Stimulated activated CD4-positive, alpha-beta T cell treated with anti-CD3 and anti-CD28 coated beads, TNF-alpha, amount 100 ng/mL, for 1 hour (primary cell): Measurements from ENCODE around the gene SIK3.
"Not testable (repeated sequence)": the region's sequence is repeated elsewhere in the genome, so short reads cannot be mapped to it uniquely, and the experiment has no call there.

ENCODE experiments used
- DNase-seq, 3 donors: peaks; one replicate each; pipeline ENCODE4 v3.0.0-alpha.2; 2020; ENCODE audit warnings: low read depth in 3 of 3, low spot score in 1 of 3

SIK3 gene

DNA sequence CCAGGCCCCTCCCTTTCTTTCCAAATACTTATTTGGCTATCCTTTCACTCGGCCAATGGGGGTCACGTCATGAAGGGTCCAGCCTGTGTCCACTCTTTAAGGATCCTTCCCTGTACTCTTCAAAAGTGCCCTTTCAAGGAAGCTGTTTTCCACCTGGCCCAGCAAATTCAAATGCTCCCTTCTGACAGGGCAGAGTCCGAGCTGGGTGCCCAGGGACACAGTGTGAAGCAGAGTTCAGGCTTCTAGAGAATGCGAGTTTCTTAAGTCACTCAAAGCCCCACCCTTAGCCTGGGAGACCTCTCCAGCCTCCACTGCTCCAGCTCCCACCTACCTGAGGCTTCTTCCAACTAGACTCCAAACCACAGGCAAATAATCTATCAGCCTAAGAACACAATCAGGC, 255.3 kb downstream of the SIK3 start:
- DNase-seq: no peak

- DNase-seq: no peak
Observed at GRCh38 chr11:116842117-116842516, 256.1 kb downstream of the SIK3 start.

GRCh38 chr11:116840746-116841296, 257.4 kb downstream of the SIK3 start:
- DNase-seq: no peak

- no peak for DNase-seq
Observed at GRCh38 chr11:116840224-116840745, 257.9 kb downstream of the SIK3 start.

DNA sequence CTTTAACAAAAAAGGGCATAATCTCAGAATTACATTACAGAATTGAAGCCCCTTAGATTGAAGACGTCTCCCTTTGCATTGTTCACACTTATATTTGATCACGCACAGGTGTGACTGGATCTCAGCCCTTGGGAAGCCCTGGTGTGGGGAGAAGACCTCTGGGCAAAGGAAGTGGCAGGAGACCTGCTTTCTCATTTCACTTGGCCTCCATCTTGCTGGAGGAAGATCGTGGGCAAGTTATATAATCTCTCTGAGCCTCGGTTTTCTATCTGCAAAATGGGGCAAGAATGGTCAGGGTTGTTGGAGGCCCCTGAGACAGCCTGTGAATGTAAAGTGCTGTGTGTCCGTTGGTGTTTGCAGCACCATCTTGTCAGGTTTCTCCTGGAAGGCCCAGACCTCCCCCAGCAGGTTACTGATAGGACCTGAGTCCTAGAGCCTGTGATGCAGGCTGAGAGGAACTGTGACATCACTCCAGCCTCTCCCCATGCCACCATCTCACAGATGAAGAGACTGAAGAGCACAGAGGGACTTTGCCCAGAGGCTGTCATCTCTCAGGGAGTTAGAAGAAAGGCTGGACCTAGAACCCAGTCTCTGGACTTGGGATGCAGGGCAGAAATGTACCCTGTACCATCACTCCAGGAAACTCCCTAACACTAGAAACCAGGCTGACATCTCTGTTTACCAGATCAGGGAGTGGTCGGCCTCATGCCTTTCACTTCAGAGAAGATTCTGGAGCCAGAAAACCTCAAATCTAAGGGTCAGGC, 259.7 kb downstream of the SIK3 start:
- no peak for DNase-seq

DNA sequence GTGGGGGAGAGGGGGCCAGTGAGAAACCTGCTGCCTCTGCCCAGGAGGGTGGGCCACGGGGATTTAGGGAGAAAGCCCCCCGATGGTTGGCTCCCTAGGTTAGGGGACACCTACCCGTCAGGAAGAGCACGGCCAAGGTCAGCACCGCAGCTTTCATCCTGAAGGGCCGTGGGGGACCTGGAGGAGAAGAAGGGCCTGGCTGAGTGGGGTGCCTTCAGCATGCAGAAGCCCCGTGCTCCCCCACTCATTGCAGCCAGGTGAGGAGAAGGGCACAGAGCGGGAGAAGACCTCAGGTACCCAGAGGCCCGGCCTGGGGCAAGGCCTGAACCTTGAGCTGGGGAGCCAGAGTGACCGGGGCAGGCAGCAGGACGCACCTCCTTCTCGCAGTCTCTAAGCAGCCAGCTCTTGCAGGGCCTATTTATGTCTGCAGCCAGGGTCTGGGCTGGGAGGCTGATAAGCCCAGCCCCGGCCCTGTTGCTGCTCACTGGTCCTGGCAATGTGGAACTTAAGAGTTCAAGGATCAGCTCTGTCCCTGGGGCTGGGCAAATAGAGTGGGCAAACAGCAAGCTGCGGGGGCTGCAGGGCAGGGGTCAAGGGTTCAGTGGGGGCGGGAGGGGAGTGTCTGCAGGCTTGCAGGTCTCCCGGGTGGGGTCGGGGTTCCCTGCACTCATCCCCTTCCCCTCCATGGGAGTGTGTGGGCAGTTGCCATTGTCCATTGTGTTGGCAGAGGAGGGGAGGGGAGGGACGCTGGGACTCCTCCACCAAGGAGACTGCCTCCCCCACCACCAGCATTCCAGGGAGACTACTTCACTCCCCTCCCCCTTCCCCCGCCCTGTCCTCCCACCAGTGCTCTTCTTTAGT, 260.8 kb downstream of the SIK3 start, which contains the start of gene APOA1:
Gene APOA1 (minus strand): TSS at position 392 of the 861 bp plus-strand sequence. CDS start 235 bp downstream, at position 157.
- DNase-seq: no peak

- no peak for DNase-seq
Observed at GRCh38 chr11:116836632-116836991, 261.6 kb downstream of the SIK3 start.

DNA sequence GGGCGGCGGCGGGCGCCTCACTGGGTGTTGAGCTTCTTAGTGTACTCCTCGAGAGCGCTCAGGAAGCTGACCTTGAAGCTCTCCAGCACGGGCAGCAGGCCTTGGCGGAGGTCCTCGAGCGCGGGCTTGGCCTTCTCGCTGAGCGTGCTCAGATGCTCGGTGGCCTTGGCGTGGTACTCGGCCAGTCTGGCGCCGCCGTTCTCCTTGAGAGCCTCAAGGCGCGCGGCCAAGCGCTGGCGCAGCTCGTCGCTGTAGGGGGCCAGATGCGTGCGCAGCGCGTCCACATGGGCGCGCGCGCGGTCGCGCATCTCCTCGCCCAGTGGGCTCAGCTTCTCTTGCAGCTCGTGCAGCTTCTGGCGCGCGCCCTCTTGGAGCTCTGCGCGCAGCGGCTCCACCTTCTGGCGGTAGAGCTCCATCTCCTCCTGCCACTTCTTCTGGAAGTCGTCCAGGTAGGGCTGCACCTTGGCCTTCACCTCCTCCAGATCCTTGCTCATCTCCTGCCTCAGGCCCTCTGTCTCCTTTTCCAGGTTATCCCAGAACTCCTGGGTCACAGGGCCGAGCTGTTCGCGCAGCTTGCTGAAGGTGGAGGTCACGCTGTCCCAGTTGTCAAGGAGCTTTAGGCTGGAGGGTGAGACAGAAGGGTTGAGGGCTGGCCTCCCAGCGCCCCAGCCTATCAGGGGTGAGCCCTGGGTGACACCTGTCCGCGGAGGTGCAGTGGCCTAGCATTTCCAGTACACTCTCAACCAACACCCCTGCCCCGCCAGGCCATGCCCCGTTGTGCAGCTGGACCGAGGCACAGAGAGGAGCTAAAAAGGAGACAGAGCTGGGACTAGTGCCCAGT, 262.2 kb downstream of the SIK3 start:
- DNase-seq: peak; percentile 40 to 59 (median 57)

- no peak for DNase-seq
Observed at GRCh38 chr11:116835042-116835772, 263.0 kb downstream of the SIK3 start.

DNA sequence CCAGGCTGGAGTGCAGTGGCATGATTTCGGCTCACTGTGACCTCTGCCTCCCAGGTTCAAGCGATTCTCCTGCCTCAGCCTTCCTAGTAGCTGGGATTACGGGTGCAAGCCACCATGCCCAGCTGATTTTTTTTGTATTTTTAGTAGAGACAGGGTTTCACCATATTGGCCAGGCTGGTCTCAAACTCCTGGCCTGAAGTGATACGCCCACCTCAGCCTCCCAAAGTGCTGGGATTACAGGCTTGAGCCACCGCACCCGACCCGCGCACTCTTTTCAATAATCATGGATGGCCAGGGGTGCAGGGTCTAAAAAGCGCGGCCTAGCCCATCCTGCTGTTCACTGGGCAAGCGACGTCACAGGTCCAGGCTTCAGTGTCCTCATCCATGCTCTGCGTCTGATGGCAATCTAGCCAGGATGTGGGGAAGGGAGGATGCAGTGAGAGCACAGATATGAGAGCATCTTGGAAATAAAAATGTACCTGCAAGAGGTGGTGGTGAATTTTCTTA, 263.6 kb downstream of the SIK3 start:
- not testable (repeated sequence) for DNase-seq

GRCh38 chr11:116833816-116834534, 264.3 kb downstream of the SIK3 start:
- no peak for DNase-seq

DNA sequence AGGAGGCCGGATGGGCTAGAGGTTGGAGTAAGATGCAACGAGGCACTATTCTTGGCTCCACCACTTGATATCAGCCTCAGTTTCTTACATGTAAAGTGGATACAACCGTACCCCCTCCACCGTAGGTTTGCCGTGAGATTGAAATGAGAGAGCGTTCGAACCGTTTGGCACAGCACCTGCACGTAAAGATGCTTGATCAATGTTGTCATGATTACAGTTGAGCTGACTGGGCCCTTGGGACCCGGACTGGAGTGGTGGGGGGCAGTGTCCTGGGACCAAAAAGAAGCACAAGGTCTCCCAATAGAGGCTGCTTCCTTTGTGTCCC, 264.8 kb downstream of the SIK3 start:
- DNase-seq: no peak

DNA sequence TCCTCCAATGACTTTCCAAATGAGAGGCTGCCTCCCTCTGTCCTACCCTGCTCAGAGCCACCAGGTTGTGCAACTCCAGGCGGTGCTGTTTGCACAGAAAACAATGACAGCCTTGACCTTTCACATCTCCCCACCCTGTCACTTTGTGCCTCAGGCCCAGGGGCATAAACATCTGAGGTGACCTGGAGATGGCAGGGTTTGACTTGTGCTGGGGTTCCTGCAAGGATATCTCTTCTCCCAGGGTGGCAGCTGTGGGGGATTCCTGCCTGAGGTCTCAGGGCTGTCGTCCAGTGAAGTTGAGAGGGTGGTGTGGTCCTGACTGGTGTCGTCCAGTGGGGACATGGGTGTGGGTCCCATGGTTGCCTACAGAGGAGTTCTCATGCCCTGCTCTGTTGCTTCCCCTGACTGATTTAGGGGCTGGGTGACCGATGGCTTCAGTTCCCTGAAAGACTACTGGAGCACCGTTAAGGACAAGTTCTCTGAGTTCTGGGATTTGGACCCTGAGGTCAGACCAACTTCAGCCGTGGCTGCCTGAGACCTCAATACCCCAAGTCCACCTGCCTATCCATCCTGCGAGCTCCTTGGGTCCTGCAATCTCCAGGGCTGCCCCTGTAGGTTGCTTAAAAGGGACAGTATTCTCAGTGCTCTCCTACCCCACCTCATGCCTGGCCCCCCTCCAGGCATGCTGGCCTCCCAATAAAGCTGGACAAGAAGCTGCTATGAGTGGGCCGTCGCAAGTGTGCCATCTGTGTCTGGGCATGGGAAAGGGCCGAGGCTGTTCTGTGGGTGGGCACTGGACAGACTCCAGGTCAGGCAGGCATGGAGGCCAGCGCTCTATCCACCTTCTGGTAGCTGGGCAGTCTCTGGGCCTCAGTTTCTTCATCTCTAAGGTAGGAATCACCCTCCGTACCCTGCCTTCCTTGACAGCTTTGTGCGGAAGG, 265.6 kb downstream of the SIK3 start:
- no peak for DNase-seq

DNA sequence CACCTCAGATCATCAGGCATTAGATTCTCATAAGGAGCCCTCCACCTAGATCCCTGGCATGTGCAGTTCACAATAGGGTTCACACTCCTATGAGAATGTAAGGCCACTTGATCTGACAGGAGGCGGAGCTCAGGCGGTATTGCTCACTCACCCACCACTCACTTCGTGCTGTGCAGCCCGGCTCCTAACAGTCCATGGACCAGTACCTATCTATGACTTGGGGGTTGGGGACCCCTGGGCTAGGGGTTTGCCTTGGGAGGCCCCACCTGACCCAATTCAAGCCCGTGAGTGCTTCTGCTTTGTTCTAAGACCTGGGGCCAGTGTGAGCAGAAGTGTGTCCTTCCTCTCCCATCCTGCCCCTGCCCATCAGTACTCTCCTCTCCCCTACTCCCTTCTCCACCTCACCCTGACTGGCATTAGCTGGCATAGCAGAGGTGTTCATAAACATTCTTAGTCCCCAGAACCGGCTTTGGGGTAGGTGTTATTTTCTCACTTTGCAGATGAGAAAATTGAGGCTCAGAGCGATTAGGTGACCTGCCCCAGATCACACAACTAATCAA, 266.4 kb downstream of the SIK3 start:
- DNase-seq: no peak

GRCh38 chr11:116830184-116830912, 267.9 kb downstream of the SIK3 start:
- DNase-seq: no peak

DNA sequence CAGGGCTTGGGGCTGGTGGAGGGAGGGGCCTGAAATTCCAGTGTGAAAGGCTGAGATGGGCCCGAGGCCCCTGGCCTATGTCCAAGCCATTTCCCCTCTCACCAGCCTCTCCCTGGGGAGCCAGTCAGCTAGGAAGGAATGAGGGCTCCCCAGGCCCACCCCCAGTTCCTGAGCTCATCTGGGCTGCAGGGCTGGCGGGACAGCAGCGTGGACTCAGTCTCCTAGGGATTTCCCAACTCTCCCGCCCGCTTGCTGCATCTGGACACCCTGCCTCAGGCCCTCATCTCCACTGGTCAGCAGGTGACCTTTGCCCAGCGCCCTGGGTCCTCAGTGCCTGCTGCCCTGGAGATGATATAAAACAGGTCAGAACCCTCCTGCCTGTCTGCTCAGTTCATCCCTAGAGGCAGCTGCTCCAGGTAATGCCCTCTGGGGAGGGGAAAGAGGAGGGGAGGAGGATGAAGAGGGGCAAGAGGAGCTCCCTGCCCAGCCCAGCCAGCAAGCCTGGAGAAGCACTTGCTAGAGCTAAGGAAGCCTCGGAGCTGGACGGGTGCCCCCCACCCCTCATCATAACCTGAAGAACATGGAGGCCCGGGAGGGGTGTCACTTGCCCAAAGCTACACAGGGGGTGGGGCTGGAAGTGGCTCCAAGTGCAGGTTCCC, 268.6 kb downstream of the SIK3 start, which contains the start of gene APOC3:
Gene APOC3 (plus strand): TSS at position 383 of the 659 bp plus-strand sequence. CDS start 676 bp downstream, outside the sequence.
- DNase-seq: no peak
